HG03439 (cell line): Measurements from ENCODE around the gene ROR1.

ENCODE experiments used
- ATAC-seq: cut with Tn5 transposase; IDR thresholded peaks from one replicate; pipeline ENCODE4 v1.9.1; 2021; ENCODE audit warnings: mild to moderate bottlenecking, moderate library complexity; ENCODE audit not compliant: unreplicated experiment

The ROR1 gene

DNA sequence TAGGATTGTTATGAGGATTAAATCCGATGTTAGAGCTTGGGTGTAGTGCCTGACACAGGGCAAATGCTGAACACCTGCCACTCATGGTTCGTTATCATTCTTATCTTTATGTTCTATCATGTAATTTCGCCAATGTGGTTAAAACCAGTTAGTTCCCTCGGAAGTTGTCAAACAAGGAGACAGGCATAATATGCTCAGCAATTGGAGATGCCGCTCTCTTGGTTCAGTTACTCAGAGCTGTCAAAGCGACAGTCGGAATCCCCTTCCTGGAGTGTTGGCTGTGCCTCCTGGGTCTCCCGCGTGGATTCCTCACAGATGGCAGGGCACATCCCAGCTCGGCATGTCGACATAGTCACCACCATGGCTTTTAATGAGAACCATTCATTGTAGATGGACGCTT lies 192.2 kb downstream of the ROR1 start:
- ATAC-seq, result no peak

DNA sequence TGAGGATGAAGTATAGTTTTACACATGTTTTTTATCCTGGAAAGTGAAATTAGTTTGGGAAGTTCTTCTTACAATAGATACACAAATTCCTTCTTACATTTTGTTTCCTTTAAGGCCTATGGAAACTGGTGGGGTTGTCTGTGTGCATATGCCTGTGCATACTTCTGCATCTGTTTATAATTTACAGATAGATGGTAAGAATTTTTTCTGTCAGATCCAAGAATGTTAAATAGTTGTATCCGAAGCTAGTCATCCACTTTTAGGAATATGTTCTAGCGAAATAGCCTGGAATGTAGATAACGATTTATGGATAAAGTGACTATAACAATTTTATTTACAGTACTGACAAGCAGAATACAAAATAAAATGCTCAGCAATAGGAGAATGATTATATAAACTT lies 194.1 kb downstream of the ROR1 start:
- ATAC-seq, result no peak

- ATAC-seq, result no peak
Observed at GRCh38 chr1:63968663-63969440, 195.0 kb downstream of the ROR1 start.

- no peak for ATAC-seq
Observed at GRCh38 chr1:63969441-63969901, 195.7 kb downstream of the ROR1 start.

DNA sequence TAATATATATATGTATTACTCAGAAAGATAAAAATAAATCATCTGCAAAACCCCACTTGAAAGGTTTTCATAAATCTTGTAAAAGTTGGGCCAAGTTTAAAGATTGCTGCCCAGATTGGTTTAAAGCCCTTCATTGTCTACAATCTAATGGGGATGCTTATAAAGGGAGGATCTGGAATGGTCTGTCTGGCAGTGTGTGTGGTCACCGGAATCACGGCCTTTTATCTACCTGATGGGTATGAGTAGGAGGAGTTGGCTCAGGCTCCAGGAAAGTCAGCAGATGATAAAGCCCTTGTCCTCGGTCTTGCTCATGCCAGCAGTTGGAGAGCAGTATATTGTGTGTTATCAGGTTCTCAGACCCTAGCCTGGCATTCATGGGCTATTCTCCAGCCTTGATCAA lies 197.7 kb downstream of the ROR1 start:
- ATAC-seq, result no peak

GRCh38 chr1:63973005-63973419 lies 199.2 kb downstream of the ROR1 start:
- ATAC-seq, result no peak

DNA sequence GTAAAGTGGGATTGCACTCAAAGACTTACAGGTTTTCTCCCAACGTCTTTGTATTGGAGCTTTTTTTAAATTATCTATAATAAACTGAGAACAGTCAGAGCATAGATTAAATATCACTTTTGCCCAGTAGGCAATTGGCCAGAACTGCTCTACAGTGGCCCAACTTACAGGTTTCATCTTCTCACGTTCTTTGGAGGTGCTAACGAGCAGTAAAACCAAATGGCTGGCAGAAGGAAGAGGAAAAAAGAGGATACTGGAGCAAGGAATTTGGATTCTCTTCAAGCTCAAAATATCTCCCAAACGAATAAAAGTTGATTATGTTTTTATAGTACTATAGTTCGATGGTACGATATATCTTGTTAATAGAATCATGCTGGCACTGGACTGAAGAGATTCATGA lies 201.1 kb downstream of the ROR1 start:
- no peak for ATAC-seq

- ATAC-seq, result no peak
Observed at GRCh38 chr1:63975481-63975880, 201.7 kb downstream of the ROR1 start.

GRCh38 chr1:63976006-63976405 lies 202.2 kb downstream of the ROR1 start:
- ATAC-seq, result no peak

DNA sequence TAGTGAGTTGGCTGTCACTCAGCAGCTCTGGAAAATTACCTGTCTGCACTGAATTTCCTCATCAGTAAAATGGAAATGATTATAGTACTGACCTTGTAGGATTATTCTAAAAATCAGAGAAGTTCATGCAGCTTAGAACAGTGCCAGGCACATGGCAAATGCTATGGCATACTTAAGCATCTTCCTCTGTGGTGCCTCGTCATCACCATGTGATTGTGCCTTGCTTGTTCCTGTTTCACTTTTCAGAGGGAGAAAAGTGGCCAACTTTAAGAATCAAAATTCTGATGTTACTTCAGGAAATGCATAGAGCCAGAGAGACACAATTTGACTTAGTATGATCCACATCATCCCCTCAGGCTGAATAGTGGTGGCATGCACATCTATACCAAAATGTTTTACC lies 203.6 kb downstream of the ROR1 start:
- ATAC-seq, result no peak

GRCh38 chr1:63980740-63981407 lies 207.1 kb downstream of the ROR1 start:
- no peak for ATAC-seq

DNA sequence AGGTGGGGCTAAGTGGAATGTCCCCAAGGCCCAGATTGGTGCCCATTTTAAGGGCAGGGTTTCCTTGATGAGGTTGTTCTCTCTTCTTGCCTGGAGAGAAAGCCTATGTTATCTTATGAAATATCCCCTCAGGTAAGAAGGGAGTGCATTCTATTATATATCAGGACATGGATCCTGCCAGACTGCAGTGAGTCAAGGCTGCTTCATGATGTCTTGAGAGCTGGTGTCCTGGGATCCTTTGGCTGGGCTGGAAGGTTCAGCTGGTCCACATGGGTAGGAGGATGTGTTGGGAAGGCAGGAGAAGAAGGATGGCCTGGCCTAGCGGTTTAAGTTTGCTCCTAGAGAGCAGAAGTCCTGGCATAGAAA lies 207.6 kb downstream of the ROR1 start:
- no peak for ATAC-seq

- ATAC-seq, result no peak
Observed at GRCh38 chr1:63982201-63982600, 208.4 kb downstream of the ROR1 start.

DNA sequence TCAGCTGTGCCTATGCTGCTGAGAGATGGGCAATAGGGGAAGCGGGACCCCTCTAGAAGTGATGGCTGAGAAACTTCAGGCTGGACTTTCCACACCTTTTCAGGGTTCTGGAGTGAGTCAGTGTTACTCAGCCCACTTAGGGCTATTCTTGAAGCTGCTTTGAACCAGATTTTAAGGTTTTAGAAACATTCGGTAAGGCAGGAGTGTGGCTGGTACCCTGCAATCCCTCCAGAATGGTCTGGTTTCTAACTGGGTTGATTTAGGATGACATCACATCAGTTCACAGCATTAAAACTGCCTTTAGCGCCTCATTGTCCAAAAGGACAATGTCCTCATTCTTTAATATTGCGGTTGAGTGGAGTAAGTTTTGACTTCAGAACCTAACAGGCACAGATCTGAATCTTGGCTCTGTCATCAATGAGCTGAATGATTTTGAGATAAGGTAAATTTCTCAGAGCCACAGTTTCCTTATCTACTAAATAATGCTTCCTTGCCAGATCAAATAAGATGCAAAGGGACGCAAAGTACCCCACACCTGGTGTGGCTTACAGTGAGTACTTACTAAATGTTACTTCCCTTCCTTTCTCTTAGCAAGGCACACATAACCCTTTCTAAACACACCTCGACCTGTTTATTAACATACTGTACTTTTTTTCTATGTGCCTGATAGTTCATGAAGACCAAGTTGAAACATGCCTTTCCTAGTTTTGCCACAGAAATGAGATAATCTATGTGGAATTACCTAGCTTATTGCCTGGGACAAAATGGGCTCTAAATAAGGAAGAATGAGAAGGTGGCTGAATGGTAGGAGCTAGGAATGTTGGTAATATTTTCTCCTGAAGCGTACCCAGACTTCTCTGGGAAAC lies 209.8 kb downstream of the ROR1 start:
- ATAC-seq, result no peak

DNA sequence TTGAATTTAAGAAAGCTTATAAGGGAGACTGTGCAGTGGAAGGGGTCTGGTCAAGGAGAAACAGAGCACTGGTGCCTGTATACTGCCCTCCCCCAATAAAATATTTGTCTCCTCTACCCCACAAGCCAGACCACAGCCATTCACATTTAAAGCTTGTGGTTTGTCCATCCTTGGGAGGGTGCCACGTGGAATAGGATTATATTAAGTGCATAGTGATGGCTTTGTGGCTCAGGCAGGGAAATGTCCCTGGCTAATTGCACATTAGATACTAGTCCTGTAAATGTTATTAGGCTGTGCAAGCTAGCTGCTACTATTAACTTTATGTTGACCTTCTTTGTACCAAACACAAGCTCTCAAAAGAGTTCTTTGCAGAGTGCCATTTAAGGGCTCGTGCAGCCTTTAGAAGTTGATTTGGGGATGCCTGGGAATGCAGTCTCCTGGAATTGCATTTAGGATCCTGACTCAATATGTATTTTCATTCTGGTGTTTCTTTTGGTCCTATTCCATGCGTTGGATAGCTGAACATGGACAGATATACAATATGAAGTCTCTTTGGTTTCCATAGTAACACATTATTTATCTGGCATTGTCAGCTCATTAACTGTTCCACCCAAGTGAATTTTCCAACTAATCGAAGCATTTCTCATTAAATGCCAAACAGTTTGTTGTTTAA lies 210.6 kb downstream of the ROR1 start:
- ATAC-seq, result no peak

DNA sequence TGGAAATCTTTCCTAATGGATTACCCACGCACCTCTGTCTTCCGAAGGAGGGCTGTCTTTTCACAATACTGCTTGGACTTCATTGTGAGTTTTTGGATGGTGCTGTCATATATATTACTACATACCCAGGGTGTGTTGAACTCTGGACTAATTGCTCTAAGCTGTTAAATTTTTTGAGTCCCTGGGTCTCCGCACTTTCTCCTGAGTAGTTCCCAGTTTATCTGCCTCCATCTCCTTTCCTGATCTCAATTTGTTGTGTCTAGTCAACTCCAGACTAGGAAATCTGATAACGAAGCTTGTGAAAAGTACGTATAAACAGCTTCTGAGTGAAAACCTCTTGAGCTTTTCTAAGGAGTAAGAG lies 211.1 kb downstream of the ROR1 start:
- no peak for ATAC-seq

GRCh38 chr1:63987014-63987627 lies 213.3 kb downstream of the ROR1 start:
- no peak for ATAC-seq

DNA sequence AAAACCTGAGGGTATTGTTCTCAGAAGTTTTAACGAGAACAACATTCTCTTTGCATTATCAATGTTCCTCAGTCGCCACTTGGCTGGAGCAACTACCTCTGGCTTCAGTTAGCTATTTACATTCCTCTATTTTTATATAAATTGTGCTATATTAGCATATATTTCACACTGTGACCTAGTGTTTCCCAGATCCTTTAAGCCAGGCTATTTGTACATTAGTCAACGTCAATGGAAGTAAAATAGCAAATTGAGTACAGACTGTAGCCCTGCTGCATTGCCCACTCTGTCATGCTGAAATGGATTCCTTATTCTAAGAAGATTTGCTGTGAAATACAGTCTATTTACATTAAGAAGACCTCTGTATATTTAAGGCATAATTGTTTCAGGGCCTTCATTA lies 213.8 kb downstream of the ROR1 start:
- no peak for ATAC-seq

DNA sequence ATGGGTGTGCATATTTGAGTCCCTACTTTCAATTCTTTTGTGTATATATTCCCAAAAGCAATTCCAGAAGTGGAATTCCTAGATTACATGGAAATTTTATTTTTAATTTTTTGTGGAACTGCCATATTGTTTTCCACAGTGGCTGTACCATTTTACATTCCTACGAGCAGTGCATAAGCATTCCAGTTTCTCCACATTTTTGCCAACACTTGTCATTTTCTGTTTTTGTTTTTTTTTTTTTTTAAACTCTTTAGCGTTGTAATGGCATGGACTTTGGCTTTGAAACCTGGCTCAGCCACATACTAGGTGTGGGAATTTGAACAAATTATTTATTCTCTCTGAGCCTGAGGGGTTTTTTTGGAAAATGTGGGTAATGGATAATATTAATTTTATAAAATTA lies 215.1 kb downstream of the ROR1 start:
- no peak for ATAC-seq

DNA sequence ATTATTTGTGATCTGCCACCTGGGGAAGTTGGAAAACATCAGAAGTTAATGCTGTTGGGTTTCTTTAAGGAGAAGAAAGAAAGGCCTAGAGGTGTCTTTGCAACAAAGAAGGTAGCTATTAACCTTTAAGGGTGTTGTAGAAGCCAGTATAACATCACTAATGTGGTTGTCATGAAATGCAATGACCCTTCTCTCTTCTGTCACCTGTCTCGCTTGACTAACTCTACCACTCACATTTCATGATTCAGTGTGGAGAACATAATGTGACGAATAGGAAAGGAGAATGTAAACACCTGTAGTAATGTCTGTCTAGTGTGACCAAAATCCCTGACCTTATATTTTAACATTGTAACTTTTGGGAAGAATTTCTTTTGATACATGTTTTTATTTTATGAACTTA lies 217.9 kb downstream of the ROR1 start:
- no peak for ATAC-seq

DNA sequence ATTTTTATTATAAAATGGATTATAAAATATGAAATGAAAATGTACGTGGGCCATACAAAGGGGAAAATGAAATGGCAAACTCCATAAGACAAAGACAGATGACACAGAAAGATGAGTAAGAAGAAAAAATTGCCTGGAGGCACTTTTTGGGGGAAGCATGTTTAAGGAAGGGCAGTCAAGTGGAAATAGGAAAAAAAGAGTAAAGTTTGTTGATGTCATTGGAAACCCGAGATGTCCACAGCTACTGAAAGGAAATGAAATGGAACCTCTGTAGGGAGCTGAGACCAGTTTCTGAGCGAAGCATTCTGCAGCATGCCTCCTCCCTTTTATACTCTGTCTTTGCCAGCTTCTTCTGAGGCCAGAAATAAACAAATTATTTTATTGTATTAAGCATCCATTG lies 226.2 kb downstream of the ROR1 start:
- ATAC-seq, result no peak
